KOPT-K1 (cell line): ENCODE results near the gene VASN.

Source experiments
- H3K27ac ChIP-seq: fragments of 200-600 bp; sonication (generic); 2 replicates; pipeline ENCODE4 v1.5.1; 2016; ENCODE audit warnings: antibody characterized with exemption, mild to moderate bottlenecking, low read depth, low read length; ENCODE audit not compliant: poor library complexity, severe bottlenecking
- H3K36me3 ChIP-seq: fragments of 200-600 bp; sonication (generic); 2 replicates; pipeline ENCODE4 v1.5.1; 2017; ENCODE audit warnings: antibody characterized with exemption, mild to moderate bottlenecking, low read length, moderate library complexity; ENCODE audit not compliant: insufficient read depth
- H3K9me3 ChIP-seq: fragments of 200-600 bp; sonication (generic); 2 replicates; pipeline ENCODE4 v1.5.1; 2017; ENCODE audit warnings: antibody characterized with exemption, low read length, mild to moderate bottlenecking; ENCODE audit not compliant: insufficient read depth, poor library complexity, severe bottlenecking

VASN gene

GRCh38 chr16:4419402-4419959, 47.8 kb downstream of the VASN start:
- no peaks in the 10 kb centered on the region for H3K9me3 ChIP-seq
- H3K27ac ChIP-seq = no peak overlapping the region
- H3K36me3 ChIP-seq = no peaks in the 10 kb centered on the region

GRCh38 chr16:4420505-4421105, 49.0 kb downstream of the VASN start:
- no peaks in the 10 kb centered on the region for H3K9me3 ChIP-seq
- no peak overlapping the region for H3K27ac ChIP-seq

DNA sequence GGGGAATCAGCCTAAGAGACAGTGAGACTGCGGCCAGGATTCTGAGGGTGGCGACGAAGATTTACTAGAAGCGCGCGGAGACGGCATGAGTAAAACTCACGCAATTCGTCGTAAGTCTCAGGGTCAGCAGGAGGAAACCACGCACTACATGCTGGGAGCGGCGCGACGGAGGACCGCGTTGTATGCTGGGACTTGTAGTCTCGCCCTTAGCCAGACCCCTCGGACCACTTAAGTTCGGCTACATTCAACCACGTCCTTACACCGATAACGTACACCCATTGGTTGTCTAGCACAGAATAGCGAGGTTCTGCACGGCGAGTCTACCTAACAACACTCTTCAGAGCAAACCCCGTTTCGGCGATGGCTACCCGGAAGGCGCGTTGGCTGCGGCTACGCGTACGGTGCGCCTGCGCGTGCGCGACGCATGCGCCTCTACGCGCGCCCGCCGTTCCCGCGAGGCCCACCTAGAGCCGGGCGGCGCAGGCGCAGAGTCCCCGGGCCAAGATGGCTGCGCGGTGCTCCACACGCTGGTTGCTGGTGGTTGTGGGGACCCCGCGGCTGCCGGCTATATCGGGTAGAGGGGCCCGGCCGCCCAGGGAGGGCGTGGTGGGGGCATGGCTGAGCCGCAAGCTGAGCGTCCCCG, 53.9 kb downstream of the VASN start, which contains the start of gene DNAJA3:
DNAJA3 (plus strand) TSS at position 491 of the 643 bp plus-strand sequence; CDS start at position 505, 14 bp downstream.
- H3K9me3 ChIP-seq = no peaks in the 10 kb centered on the region
- H3K36me3 ChIP-seq = peaks cover 27% of the 10 kb centered on the region
- H3K27ac ChIP-seq = peak within 1 kb of the TSS; percentile 96

More at GRCh38 chr16:4420505-4421105, 49.0 kb downstream of the VASN start:
- no peaks in the 10 kb centered on the region for H3K36me3 ChIP-seq

DNA sequence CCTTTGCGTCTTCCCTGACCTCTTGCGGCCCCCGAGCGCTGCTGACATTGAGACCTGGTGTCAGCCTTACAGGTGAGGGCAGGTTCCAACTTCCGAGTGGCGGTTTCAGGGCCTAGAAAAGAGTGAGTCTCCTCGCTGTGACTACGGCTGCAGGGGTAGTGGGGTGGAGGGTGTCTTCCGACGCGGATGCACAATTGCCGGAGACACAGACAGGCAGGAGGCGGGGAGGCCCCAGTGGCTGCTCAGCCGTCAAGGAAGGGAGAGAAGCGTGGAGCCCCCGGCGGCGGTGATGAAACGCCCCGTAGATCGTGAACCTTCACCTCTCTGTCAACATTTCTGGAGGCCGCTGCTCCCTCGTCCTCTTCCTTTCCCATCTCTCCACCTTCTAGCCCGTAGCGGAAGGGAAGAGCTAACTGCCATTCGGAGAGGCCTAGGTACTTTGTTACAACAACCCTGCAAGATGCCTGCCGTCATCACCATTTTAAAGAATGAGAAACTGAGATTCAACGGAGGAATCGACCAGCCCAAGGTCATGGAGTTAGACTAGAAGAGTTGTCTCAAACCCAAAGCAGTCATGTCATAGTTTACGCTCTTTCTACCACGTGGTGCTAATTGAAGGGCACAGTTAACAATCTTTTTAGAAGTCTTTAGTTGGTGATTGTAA, 54.5 kb downstream of the VASN start:
- Histone ChIP-seq H3K27ac (peak overlapping the region; percentile 96), H3K9me3 (no peaks in the 10 kb centered on the region), H3K36me3 (peaks cover 33% of the 10 kb centered on the region)

DNA sequence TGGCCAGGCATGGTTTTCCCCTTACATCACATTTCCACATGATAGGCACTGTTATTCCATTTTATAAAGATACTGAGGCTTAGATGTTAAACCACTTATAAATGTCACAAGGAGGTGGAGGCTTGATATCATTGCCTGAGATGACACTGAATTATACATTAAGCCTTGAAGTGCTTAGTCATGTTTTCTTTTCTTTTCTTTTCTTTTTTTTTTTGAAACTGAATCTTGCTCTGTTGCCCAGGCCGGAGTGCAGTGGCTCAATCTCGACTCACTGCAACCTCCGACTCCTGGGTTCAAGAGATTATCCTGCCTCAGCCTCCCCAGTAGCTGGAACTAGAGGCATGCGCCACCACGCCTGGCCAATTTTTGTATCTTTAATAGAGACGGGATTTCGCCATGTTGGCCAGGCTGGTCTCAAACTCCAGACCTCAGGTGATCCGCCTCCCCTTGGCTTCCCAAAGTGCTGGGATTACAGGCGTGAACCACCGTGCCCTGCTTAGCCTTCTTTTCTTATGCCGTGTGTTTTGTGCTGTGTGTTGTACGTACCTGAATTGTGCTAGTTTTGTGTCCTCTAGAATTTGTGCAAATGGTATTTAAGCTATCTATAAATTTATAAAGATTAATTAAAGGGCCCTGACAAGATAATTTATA, 55.2 kb downstream of the VASN start:
- Histone ChIP-seq H3K27ac (peak overlapping the region; percentile 96), H3K9me3 (no peaks in the 10 kb centered on the region), H3K36me3 (peaks cover 40% of the 10 kb centered on the region)

- no peak overlapping the region for H3K27ac ChIP-seq
- H3K36me3 ChIP-seq = peaks cover 54% of the 10 kb centered on the region
- H3K9me3 ChIP-seq = no peaks in the 10 kb centered on the region
Observed at GRCh38 chr16:4428500-4428899, 56.9 kb downstream of the VASN start.

- no peaks in the 10 kb centered on the region for H3K9me3 ChIP-seq
- H3K36me3 ChIP-seq = peaks cover 79% of the 10 kb centered on the region
- no peak overlapping the region for H3K27ac ChIP-seq
Observed at GRCh38 chr16:4431023-4431422, 59.4 kb downstream of the VASN start.
